ENCODE measurements around the gene ATP11C. TPM values are rescaled to one million over a fixed set of nuclear protein-coding genes. Genes with fewer than 3 reads are reported as not detected.

Gene ATP11C
- total RNA-seq, 4 donors from 2014 or later, result 6.4 to 26.0 (median 15.4) TPM

GRCh38 chrX:139826065-139827044 lies 106.5 kb downstream of the ATP11C start:
- no peaks in the 10 kb centered on the region for H3K27me3 ChIP-seq
- WGBS, 2 donors (ENCODE audit: low coverage in 1 of 2), result 52 to 69% methylated on average over 2 to 8 of the region's 8 CpGs
- H3K4me3 ChIP-seq, result no peak overlapping the region
- no peak for DNase-seq
- in situ Hi-C loops (cut with MboI; ENCODE audit: low pct_ligation_motif_present in 1 of 4, low pct_unique_long_range_greater_than_20kb in 1 of 4, low sequenced_read_pairs in 3 of 4), result no loop called here
- intact Hi-C loops (cut with DNase I; ENCODE audit: low total_unique reads), result no loop called here
- H3K9me3 ChIP-seq, result no peaks in the 10 kb centered on the region
- no peak overlapping the region for H3K27ac ChIP-seq
- H3K4me1 ChIP-seq, result peaks cover 0 to 32% (median 1%) of the 10 kb centered on the region in 4 donors
- no peaks in the 10 kb centered on the region for H3K36me3 ChIP-seq
- TF ChIP-seq CTCF (IDR thresholded peaks at IDR 0.05) (no peak), POLR2A (IDR thresholded peaks at IDR 0.05) (no peak), EP300 (IDR thresholded peaks at IDR 0.05; ENCODE audit: low read depth) (no peak), POLR2AphosphoS5 (IDR thresholded peaks at IDR 0.05) (no peak)

- Histone ChIP-seq H3K9me3 (no peaks in the 10 kb centered on the region), H3K27ac (no peak overlapping the region), H3K36me3 (no peaks in the 10 kb centered on the region), H3K27me3 (no peaks in the 10 kb centered on the region), H3K4me1 (peaks cover 0 to 24% (median 0%) of the 10 kb centered on the region in 4 donors), H3K4me3 (no peak overlapping the region)
- whole genome bisulfite sequencing, 2 donors (ENCODE audit: low coverage in 1 of 2), result 77% methylated on average over 3 of the region's 3 CpGs; no CpG with 5 or more reads in 1 of the 2 donors
- in situ Hi-C loops (cut with MboI; ENCODE audit: low pct_ligation_motif_present in 1 of 4, low pct_unique_long_range_greater_than_20kb in 1 of 4, low sequenced_read_pairs in 3 of 4) (no loop called here), intact Hi-C loops (cut with DNase I; ENCODE audit: low total_unique reads) (no loop called here)
- DNase-seq, result no peak
- TF ChIP-seq EP300 (IDR thresholded peaks at IDR 0.05; ENCODE audit: low read depth) (no peak), POLR2AphosphoS5 (IDR thresholded peaks at IDR 0.05) (no peak)
Observed at GRCh38 chrX:139825618-139826017, 107.2 kb downstream of the ATP11C start.

GRCh38 chrX:139823806-139824205 lies 109.0 kb downstream of the ATP11C start:
- Histone ChIP-seq H3K4me3 (no peak overlapping the region), H3K9me3 (no peaks in the 10 kb centered on the region), H3K27ac (no peak overlapping the region), H3K27me3 (no peaks in the 10 kb centered on the region), H3K36me3 (no peaks in the 10 kb centered on the region), H3K4me1 (peaks cover 0 to 20% (median 0%) of the 10 kb centered on the region in 4 donors)
- WGBS, 2 donors (ENCODE audit: low coverage in 1 of 2), result 52 to 67% methylated on average over 4 to 6 of the region's 6 CpGs
- in situ Hi-C loops (cut with MboI; ENCODE audit: low pct_ligation_motif_present in 1 of 4, low pct_unique_long_range_greater_than_20kb in 1 of 4, low sequenced_read_pairs in 3 of 4) (no loop called here), intact Hi-C loops (cut with DNase I; ENCODE audit: low total_unique reads) (no loop called here)
- TF ChIP-seq EP300 (IDR thresholded peaks at IDR 0.05; ENCODE audit: low read depth) (no peak), CTCF (IDR thresholded peaks at IDR 0.05) (no peak), POLR2A (IDR thresholded peaks at IDR 0.05) (no peak), POLR2AphosphoS5 (IDR thresholded peaks at IDR 0.05) (no peak)
- no peak for DNase-seq

- no peak overlapping the region for H3K4me3 ChIP-seq
- no peak for TF ChIP-seq POLR2A (IDR thresholded peaks at IDR 0.05)
- no peak for TF ChIP-seq CTCF (IDR thresholded peaks at IDR 0.05)
- TF ChIP-seq EP300 (IDR thresholded peaks at IDR 0.05; ENCODE audit: low read depth), result no peak
- TF ChIP-seq POLR2AphosphoS5 (IDR thresholded peaks at IDR 0.05), result no peak
- H3K9me3 ChIP-seq, result no peaks in the 10 kb centered on the region
- peaks cover 0 to under 1% (median 0%) of the 10 kb centered on the region in 4 donors for H3K4me1 ChIP-seq
- H3K27me3 ChIP-seq, result no peaks in the 10 kb centered on the region
- intact Hi-C loops (cut with DNase I; ENCODE audit: low total_unique reads) (no loop called here), in situ Hi-C loops (cut with MboI; ENCODE audit: low pct_ligation_motif_present in 1 of 4, low pct_unique_long_range_greater_than_20kb in 1 of 4, low sequenced_read_pairs in 3 of 4) (no loop called here)
- H3K27ac ChIP-seq, result no peak overlapping the region
- DNase-seq, result no peak
- H3K36me3 ChIP-seq, result no peaks in the 10 kb centered on the region
- 89 to 93% methylated on average over 3 to 7 of the region's 7 CpGs for WGBS, 2 donors (ENCODE audit: low coverage in 1 of 2)
Observed at GRCh38 chrX:139820358-139820984, 112.4 kb downstream of the ATP11C start.

Data from transverse colon (tissue), 4 donors.